K562 (cell line): ENCODE measurements around the gene ZNF689.

Experiments used
- ARID3A ChIP-seq: IDR thresholded peaks from 2 replicates; pipeline ENCODE4 v1.6.1; 2012; ENCODE audit warnings: low read depth, low read length, improper control_type of control experiment, borderline replicate concordance
- BRF1 ChIP-seq: IDR thresholded peaks from 3 replicates; pipeline ENCODE4 v1.6.1; 2011; ENCODE audit warnings: borderline replicate concordance, mild to moderate bottlenecking; ENCODE audit not compliant: insufficient read length; ENCODE audit errors: extremely low read depth
- CCNT2 ChIP-seq: IDR thresholded peaks from 2 replicates; pipeline ENCODE4 v1.6.1; 2011; ENCODE audit warnings: borderline replicate concordance, low read depth, mild to moderate bottlenecking, moderate library complexity, mixed read lengths, low read length; ENCODE audit not compliant: insufficient read length; ENCODE audit errors: extremely low read depth
- FOS ChIP-seq: IDR thresholded peaks from 3 replicates; pipeline ENCODE4 v1.6.1; 2011; ENCODE audit not compliant: insufficient read length; ENCODE audit errors: extremely low read depth
- MYBL2 ChIP-seq, 2 experiments: fragments of 450-650 bp in 1 of 2; sonication (generic) in 1 of 2; formaldehyde crosslinking in 1 of 2; IDR thresholded peaks; 2 replicates each; pipeline versions ENCODE4 v1.6.1 to v1.8.1; 2017 to 2022; ENCODE audit warnings: borderline replicate concordance in 1 of 2, inconsistent platforms in 1 of 2, low read depth in 1 of 2, mild to moderate bottlenecking in 1 of 2, missing genetic modification reagents in 1 of 2, moderate library complexity in 1 of 2
- NKRF ChIP-seq: fragments of 450-650 bp; IDR thresholded peaks from 2 replicates; pipeline ENCODE4 v1.6.1; 2016; ENCODE audit warnings: borderline replicate concordance
- POLR2AphosphoS5 ChIP-seq: IDR thresholded peaks from 2 replicates; pipeline ENCODE4 v1.6.1; 2011; ENCODE audit warnings: mild to moderate bottlenecking, low read depth, low read length, moderate library complexity; ENCODE audit not compliant: control insufficient read depth, insufficient read depth
- SP1 ChIP-seq: sonication (generic); formaldehyde crosslinking; IDR thresholded peaks from 2 replicates; pipeline ENCODE4 v1.8.1; 2022; ENCODE audit warnings: mild to moderate bottlenecking, missing genetic modification reagents
- ZBTB7A ChIP-seq: IDR thresholded peaks from 2 replicates; pipeline ENCODE4 v1.6.1; 2011; ENCODE audit warnings: low read depth, mild to moderate bottlenecking, low read length, moderate library complexity, borderline replicate concordance; ENCODE audit not compliant: control insufficient read depth
- TF ChIP-seq, protein P1 (sequence below), 3 experiments: IDR thresholded peaks in 2 of 3; conservative IDR thresholded peaks in 1 of 3; 2 replicates each; pipeline ENCODE4 v1.5.1; 2011 to 2012; ENCODE audit warnings: low read length in 3 of 3, mild to moderate bottlenecking in 3 of 3, control low read depth in 2 of 3, improper control_type of control experiment in 1 of 3, inconsistent platforms in 1 of 3, low read depth in 1 of 3, mixed read lengths in 1 of 3, moderate library complexity in 1 of 3; ENCODE audit not compliant: insufficient read depth in 2 of 3
- TF ChIP-seq, protein P2 (sequence below): fragments of 250-450 bp; sonication (Bioruptor Pico); IDR thresholded peaks from 2 replicates; pipeline ENCODE4 v1.9.0; 2021; ENCODE audit warnings: mild to moderate bottlenecking, inconsistent platforms
- TF ChIP-seq, protein P3 (sequence below): fragments of 250-450 bp; sonication (Bioruptor Pico); IDR thresholded peaks from 2 replicates; pipeline ENCODE4 v1.5.0; 2020; ENCODE audit warnings: mild to moderate bottlenecking
- TF ChIP-seq, protein P4 (sequence below): fragments of 450-650 bp; IDR thresholded peaks from 2 replicates; pipeline ENCODE4 v1.6.1; 2016; ENCODE audit warnings: missing biosample characterization, missing genetic modification characterization

- TF ChIP-seq BRF1 (no peak), SP1 (no peak), ZBTB7A (no peak), FOS (no peak), NKRF (no peak), POLR2AphosphoS5 (no peak), CCNT2 (no peak), ARID3A (no peak), MYBL2 (IDR thresholded peaks at IDR 0.05; ENCODE audit: low read depth) (no peak), MYBL2 (CRISPR knock-in tag; IDR thresholded peaks at IDR 0.05; ENCODE audit: borderline replicate concordance) (no peak)
- TF ChIP-seq, protein P1, sequence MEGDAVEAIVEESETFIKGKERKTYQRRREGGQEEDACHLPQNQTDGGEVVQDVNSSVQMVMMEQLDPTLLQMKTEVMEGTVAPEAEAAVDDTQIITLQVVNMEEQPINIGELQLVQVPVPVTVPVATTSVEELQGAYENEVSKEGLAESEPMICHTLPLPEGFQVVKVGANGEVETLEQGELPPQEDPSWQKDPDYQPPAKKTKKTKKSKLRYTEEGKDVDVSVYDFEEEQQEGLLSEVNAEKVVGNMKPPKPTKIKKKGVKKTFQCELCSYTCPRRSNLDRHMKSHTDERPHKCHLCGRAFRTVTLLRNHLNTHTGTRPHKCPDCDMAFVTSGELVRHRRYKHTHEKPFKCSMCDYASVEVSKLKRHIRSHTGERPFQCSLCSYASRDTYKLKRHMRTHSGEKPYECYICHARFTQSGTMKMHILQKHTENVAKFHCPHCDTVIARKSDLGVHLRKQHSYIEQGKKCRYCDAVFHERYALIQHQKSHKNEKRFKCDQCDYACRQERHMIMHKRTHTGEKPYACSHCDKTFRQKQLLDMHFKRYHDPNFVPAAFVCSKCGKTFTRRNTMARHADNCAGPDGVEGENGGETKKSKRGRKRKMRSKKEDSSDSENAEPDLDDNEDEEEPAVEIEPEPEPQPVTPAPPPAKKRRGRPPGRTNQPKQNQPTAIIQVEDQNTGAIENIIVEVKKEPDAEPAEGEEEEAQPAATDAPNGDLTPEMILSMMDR (IDR thresholded peaks at IDR 0.05 in 2 of 3, conservative IDR thresholded peaks at IDR 0.05 in 1 of 3; ENCODE audit: insufficient read depth in 2 of 3, low read depth in 1 of 3, low read length in 3 of 3): no peak
- TF ChIP-seq, protein P2, sequence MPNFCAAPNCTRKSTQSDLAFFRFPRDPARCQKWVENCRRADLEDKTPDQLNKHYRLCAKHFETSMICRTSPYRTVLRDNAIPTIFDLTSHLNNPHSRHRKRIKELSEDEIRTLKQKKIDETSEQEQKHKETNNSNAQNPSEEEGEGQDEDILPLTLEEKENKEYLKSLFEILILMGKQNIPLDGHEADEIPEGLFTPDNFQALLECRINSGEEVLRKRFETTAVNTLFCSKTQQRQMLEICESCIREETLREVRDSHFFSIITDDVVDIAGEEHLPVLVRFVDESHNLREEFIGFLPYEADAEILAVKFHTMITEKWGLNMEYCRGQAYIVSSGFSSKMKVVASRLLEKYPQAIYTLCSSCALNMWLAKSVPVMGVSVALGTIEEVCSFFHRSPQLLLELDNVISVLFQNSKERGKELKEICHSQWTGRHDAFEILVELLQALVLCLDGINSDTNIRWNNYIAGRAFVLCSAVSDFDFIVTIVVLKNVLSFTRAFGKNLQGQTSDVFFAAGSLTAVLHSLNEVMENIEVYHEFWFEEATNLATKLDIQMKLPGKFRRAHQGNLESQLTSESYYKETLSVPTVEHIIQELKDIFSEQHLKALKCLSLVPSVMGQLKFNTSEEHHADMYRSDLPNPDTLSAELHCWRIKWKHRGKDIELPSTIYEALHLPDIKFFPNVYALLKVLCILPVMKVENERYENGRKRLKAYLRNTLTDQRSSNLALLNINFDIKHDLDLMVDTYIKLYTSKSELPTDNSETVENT: no peak
- TF ChIP-seq, protein P3, sequence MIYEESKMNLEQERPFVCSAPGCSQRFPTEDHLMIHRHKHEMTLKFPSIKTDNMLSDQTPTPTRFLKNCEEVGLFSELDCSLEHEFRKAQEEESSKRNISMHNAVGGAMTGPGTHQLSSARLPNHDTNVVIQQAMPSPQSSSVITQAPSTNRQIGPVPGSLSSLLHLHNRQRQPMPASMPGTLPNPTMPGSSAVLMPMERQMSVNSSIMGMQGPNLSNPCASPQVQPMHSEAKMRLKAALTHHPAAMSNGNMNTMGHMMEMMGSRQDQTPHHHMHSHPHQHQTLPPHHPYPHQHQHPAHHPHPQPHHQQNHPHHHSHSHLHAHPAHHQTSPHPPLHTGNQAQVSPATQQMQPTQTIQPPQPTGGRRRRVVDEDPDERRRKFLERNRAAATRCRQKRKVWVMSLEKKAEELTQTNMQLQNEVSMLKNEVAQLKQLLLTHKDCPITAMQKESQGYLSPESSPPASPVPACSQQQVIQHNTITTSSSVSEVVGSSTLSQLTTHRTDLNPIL: no peak
- TF ChIP-seq, protein P4, sequence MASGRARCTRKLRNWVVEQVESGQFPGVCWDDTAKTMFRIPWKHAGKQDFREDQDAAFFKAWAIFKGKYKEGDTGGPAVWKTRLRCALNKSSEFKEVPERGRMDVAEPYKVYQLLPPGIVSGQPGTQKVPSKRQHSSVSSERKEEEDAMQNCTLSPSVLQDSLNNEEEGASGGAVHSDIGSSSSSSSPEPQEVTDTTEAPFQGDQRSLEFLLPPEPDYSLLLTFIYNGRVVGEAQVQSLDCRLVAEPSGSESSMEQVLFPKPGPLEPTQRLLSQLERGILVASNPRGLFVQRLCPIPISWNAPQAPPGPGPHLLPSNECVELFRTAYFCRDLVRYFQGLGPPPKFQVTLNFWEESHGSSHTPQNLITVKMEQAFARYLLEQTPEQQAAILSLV (tag): no peak
These were observed 6.3 kb downstream of the ZNF689 start for GRCh38 chr16:30603945-30604315.
